Activated T-cell treated with anti-CD3 and anti-CD28 coated beads for 1 hour (primary cell): ENCODE measurements around the gene ANKS1A.
A peak's percentile ranks its signal among the peaks of the same experiment; 100 is the strongest.
"Not testable (repeated sequence)": the region's sequence is repeated elsewhere in the genome, so short reads cannot be mapped to it uniquely, and the experiment has no call there.

Experiments used
- DNase-seq: peaks from one replicate; pipeline ENCODE4 v3.0.0-alpha.2; 2020; ENCODE audit warnings: low read depth

ANKS1A gene

DNA sequence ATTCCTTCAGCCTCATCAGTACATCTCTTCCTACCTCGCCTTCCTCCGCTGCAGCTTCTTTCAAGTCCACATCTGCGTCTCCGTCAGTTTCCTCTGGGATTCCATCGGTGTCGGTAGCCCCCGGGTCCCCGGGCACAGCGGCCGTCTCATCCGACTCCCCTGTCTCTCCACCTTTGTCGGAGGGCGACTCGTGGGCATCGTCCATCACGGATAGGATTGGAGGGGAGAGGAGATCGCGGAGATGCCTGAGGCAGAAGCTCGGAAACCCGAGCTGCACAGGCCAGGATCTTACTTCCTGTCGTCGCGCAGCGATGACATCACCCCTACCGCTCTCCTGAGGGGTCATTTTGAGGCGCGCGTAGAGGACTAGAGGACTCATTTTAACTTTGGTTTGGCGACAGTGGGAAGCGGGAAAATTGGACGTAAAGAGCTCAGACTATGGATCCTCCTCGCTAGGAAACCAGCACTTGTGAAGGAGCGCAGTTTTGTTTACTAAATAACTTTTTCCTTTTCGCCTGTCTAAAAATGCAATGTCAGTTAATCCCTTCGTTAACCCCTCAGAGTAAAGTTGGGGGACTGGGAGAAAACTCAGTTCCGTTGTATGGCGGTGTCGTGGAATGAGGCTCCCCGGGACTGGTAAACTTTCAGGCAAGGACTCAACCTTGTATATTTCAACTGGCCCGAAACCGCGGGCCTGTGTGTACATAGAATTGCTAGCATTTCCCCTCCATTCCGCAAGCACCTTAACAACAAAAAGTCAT, 1.1 kb upstream of the ANKS1A start, which contains the start of gene TAF11:
TAF11 (minus strand) TSS at position 290 of the 761 bp plus-strand sequence; CDS start at position 205, 85 bp downstream.
- peak; percentile 82 for DNase-seq

DNA sequence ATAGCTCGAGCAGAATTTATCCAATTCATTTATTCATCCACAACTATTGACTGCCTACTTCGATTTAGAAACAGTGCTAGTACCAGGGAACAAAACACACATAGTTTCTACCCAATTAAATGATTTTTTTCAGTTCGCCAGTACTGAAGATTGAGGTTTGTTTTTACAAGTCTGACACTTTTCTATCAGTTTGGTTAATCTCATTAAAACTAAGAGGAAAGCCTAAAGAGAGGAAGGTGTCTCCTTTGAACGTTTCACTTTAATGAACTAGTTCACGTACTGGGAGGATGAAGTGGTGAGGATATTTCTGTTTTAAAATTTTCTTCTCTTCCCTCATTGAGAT, 570 bp upstream of the ANKS1A start:
- no peak for DNase-seq

DNA sequence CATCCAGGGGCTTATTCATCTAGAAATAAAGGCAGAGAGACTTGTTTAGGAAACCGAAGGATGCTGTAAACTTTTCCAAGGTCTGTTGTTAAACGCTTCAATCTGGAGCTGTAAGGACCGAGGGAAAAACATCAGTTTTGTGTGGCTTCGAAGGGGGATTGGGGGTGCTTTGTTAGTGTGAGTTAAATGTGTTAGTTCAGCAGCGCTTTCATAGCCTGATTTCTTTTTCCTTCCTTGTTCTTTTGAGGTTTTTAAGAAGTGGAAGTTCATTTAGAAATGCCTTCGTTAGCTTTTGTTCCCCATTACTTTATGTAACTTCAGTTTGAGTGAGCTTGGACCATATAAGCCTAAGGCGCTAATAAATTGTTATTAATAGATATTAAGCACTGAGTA, 1.5 kb downstream of the ANKS1A start:
- DNase-seq, result no peak

DNA sequence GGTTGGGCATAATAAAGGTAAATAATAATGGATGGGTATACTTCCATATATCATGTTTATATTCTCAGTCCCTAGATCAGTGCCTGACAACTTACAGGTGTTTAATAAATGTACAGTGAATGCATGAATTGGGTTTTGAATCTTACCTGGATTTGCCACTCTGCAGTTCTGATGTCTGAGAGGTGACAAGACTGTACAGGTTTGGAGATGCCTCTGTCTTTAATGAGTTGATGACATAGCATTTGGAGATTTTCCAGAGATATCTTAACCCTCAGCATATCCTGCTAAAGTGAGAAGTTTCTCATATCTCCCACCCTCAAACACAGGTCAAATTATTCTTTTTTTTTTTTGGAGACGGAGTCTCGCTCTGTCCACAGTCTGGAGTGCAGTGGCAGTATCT, 2.2 kb downstream of the ANKS1A start:
- DNase-seq, result no peak

DNA sequence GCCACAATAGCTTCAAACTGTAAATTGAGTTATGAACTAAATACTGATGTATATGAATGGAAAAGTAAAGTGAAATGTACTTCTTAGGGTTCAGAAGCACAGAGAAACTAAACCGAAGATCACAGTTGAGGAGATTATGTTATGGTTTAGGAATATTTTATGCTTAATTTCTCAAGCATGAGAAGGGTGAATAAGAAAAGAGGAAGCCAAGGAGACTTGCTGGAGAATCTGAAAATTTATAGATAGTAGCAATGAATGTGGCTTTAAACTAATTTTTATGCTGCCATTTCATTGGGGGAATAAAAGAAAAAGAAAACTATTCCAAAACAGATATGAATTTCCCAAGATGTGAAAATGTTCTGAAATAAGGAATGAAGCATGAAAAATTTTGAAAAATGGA, 5.6 kb downstream of the ANKS1A start:
- DNase-seq, result no peak

DNA sequence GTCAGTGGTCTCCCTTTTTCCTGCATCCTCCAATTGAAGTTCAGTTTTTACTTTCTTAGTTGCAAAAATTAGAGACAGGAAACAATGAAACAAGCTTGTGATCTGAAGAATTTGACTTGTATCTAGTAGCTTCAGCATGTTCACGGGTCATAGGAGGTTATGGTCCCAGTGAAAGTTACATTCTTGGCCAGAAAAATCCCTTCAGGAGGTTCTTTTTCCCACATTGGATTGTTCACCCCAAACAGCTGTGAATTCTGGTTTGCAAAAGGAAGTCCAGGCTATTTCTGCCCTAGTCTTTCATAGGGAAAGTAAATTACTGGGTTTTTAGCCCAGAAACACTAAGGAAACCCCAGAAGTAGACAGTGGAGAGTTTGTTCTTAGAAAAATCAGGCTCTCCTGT, 8.1 kb downstream of the ANKS1A start:
- DNase-seq, result no peak

DNA sequence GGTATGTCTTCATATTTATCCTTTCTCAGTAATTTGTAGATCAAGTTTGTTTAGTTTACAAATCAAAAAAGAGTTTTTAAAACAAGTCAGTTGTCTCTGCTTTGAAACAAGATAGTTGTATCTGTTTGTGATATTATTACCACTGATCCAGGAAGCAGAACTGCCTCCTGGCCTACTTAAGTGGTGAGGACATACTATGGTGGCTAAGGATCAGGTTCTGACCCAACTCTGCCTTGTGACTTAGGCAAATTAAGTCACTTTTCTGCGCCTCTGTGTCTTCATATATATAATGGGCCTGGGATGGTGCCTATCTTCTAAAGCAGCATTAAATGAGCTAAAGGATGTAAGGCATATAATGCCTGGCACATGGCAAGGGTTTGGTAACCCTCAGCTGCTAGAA, 8.7 kb downstream of the ANKS1A start:
- no peak for DNase-seq

DNA sequence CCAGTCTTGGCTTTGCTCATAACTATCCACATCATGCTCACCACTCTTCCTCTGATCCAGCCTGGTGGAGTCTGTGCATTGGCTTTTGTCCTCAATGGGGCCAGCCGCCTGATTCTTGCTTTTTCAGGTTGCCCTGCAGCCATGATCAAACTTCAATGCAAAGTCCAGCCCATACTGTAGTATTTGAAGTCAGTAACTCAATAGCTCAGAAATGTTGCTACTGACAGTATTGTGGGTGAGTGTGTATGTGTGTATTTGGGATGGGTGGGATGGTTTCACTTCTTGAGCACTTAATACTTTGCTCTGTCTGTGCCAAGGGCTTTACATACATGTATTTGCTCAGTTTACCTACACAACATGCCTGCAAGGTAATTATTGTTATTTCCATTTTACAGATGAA, 10.7 kb downstream of the ANKS1A start:
- DNase-seq, result not testable (repeated sequence)

DNA sequence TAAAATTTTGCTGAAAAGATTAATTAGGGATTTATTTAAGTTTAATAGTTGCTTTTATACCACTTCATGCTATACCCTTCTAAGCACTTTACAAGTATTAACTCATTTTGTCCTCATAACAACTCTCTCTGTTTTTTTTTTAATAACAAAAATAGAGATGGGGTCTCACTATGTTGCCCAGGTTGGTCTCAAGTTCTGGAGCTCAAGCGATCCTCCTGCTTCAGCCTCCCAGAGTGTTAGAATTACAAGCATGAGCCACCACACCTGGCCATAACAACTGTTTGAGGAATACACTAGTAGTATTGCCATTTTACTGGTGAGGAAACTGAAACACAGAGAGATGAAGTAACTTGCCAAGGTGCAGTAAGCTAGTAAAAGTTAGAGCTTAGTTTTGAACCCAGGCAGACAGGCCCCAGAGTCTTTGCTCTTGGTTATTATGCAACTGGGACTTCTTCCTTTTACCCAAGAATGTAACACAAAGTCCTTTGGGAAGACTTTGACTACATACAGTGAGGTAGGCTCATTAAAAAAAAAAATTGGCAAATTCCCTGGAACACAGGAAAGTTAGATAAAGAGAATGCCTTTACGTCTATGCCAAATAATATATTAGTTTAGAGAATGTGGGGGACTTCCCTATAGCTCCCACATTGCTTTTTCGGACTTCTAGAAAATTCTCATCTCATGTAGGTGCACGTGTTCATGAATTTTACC, 11.4 kb downstream of the ANKS1A start:
- DNase-seq, result no peak

DNA sequence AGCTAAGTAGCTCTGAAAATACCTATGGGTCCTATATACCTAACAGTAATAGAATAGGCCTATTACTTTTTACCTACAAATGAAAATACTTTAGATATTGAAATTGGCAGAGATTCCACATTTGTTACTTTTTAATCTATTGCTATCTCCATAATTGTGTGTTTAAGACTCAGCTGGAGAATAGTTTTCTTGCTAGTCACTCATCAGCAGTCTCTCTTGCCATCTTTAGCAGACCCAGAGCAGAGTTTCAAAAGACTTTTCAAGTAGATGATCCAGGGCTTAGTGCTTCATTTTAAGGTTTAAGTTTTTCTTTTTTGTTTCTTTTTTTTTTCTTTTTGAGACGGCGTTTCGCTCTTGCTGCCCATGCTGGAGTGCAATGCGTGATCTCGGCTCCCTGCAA, 12.9 kb downstream of the ANKS1A start:
- no peak for DNase-seq

DNA sequence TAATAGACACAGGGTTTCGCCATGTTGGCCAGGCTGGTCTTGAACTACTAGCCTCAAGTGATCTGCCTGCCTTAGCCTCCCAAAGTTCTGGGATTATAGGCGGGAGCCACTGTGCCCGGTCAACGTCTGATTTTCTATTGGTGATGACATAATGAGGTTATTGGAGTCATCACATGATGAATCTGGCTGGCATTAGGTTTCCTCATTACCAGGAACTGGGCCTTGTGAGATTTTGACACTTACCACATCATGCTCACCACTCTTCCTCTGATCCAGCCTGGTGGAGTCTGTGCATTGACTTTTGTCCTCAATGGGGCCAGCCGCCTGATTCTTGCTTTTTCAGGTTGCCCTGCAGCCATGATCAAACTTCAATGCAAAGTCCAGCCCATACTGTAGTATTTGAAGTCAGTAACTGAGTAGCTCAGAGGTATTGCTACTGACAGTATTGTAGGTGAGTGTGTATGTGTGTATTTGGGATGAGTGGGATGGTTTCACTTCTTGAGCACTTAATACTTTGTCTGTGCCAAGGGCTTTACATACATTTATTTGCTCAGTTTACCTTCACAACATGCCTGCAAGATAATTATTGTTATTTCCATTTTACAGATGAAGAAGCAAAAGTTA, 16.0 kb downstream of the ANKS1A start:
- DNase-seq, result no peak

DNA sequence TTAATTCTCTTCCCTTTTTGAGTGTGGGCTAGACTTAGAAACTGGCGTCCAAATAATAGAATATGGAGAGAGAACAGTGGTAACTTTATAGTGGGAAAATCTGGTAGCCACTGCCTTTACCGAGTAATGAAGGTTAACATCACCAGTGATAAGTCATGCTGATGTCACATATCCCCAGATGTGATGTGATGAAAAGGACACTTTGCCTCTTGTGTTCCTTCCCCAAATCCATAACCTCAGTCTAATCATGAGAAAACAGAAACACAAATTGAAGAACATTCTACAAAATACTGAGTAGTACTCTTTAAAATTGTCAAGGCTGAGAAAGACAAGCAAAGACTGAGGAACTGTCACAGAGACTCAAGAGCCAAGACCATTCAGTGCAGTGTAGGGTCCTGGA, 17.8 kb downstream of the ANKS1A start:
- no peak for DNase-seq

DNA sequence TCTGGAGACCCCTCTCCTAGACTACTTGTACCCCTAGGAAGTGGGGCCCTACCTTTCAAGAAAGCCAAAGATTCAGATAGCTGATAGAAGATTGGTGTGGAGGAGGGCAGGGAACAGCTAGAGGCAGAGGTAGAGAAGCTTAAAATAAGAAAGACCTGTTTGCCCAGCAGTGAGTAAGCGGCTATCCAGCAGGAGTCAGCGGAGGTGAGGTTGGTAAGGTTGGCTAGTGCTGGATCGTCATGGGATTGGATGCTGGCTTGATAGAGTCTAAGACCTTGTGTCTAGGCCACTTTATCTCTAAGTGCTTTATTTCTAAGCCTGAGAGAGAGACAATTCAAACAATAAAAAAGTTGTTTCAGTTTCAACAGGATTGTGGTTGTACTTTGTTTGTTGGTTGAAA, 19.1 kb downstream of the ANKS1A start:
- no peak for DNase-seq

DNA sequence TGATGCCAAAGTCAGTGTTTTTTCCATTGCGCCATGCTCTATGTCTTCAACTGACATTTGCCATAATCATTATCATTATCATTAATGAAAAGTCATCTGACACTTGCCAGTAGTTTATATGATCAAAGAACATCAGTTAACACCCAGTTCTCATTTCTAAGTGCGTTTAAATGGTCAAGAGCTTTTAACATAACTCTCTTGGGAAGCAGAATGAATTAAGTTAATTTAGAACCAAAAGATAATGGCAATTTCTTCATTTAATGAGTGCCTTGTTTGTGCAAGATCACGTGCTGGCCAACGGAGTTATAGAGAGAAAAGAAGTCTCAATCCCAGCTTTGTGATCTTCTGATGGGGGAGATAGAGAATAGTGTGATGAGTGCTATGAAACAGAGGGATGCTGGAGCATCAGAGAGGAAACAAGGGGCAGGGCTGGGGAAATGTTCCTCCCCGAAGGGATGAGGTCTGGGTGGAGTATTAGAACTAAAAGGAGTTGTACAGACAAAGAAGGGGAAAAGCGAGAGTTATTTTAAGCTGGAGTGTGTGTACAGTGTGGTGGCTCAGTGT, 20.3 kb downstream of the ANKS1A start:
- DNase-seq, result no peak

DNA sequence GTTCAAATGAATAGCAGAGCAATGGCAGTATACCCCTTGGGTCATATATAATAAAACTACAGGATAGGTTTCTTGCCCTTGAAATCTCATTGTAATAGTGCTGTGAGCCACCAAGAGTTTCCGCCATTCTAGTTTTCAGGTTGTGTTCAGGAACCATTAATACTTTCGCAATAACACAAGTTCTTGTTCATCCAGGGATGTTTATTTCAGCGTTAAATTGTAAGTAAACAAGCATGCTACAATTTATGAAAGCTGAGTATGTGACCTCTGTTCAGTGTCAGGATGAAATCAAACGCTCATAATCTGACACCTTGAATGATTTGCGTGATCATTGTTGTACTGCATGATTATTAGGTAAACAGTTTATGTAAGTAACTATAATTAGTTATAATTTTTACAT, 22.8 kb downstream of the ANKS1A start:
- no peak for DNase-seq

DNA sequence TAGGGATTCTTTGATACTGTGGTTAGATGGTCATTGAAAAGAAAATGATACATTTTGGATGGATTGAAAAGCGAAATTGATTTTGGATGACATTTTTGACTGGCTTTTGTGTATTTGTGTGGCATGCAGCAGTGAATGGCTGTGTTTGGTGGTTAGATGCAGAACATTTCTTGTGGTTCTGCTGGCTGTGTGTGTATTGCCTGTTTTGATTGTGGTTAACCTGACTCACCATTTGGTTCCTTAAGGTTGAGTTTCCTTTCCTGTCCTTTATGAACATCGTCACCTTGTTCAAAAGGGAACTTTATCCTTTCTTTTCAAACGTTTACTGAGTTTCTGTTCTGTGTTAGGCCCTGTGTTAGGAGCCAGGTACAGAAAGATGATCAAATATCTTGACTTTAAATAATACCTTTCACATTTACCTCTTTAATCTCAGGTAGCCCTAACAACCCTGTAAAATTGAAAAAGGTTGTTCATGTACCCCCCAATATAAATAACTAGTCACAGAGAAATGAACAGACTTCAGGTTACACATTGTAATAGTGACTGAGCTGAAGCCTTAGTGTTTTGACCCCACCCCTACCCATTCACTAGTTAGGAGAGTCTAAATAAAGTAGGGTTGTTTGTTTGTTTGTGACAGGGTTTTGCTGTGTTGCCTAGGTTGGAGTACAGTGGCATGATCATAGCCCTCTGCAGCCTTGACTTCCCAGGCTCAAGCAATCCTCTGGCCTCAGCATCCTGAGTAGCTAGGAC, 23.8 kb downstream of the ANKS1A start:
- DNase-seq, result no peak

DNA sequence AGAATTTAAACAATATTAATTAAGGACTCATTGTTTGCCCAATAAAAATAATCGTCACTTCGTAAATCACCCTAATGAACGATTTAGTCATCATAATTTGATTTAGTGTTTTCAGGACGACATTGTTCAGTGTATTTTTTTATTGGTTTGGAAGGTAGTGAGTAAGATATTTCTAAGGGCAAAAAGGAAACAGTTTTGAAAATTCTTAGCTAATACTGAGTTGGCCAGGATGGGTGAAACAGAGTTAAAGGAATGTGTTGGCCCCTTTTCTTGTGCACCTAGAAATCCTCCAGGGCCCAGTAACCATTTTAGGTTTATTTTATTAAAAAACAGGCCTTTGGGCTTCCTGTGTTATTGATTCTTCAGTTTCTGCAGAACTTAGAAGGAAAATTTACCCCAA, 25.3 kb downstream of the ANKS1A start:
- DNase-seq, result no peak

DNA sequence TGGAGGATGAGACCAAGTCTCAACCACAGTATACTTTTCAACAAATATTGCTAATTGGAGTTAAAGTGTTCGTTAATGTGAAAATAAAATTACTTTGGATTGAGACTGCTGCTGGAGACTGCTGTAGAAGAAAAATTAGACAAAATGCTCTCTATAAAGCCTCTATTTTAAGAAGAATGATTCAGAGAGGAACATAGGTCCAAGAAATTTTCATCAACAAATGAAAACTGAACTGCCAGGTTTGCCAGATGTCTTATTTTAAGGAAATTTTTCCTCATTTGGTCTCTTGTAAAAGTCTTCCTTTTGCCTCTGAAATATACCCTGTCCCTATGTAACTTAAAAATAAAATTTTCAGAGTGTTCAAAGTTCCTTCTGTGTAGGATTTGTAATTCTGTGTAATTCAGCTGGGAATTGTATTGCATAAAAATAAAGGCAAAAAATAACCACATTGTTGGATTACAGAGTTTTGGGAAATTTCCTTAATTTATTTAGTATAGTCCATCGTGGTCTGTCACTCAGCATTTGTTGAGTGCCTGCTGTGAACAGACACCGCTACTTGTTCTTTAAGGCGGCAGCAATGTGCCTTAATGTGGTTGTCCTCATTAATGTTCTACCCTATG, 27.4 kb downstream of the ANKS1A start:
- no peak for DNase-seq

DNA sequence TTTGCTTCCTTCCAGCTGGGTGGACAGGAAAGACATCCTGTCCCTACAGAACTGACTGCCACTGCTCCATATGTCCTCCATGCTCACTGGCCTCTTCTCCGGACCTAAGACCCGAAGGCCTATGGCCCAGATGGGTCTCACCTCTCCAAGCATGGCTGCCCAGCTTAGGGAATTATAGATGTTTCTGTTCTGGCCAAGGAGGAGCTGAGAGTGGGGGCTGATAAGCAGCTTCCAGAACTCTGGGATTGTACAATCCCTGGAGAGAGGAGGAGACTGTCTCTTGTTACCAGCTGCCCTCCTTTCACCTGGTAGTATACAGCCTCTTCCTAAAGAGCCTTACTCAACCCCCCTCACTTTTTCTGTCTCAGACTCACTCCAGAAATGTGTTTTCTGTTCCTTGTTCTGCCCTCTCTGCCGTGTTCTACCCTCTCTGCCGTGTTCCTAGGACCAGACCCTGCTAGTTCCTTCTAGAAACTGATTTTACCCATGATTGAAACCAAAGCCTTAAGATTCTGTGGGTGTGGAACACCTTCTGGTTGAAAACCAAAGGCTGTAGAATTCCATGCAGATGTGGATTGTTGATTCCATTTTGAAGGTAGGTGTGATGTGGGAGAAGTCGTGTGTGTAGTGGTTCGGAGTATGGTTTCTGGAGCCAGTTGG, 28.7 kb downstream of the ANKS1A start:
- no peak for DNase-seq

DNA sequence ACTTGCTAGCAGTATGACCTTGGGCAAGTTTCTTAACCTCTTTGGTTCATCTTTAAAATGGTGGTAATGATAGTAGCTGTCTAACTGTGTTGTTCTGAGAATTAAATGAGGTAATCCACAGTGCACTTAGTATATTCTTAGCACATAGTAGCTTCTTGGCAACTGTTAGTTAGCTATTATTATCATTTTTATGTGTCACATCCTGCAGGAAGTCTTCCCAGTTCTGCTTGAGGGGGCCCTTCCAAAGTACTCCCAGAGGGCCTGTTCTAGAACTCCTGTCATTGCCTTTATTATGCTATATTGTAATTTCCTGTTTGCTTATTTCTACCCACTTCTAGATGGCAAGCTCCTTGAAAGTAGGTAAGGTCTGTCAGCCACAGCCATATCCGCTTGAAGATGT, 30.6 kb downstream of the ANKS1A start:
- DNase-seq, result no peak

DNA sequence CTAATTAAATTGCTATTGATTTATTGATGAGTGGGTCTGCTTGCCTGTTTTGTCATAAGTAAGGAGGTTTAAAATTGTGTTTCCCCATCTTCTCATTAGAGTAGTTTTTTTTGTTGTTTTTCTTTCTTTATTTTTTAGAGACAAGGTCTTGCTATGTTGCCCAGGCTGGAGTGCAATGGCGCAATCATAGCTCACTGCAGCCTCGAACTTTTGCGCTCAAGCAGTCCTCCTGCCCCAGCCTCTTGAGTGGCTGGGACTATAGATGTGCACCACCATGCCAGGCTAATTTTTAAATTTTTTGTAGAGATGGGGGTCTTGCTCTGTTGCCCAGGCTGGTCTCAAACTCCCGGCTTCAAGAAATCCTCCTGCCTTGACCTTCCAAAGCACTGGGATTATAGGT, 31.0 kb downstream of the ANKS1A start:
- no peak for DNase-seq
